ENCODE measurements around the gene CCDC138.

- no peak for TF ChIP-seq CTCF (IDR thresholded peaks at IDR 0.05)
- TF ChIP-seq POLR2AphosphoS5 (IDR thresholded peaks at IDR 0.05; ENCODE audit: low read depth, low read length): no peak
- TF ChIP-seq REST (IDR thresholded peaks at IDR 0.05; ENCODE audit: insufficient read depth in 1 of 2, low read depth in 2 of 2, low read length in 1 of 2): no peak
Observed at GRCh38 chr2:108854484-108854883, 67.9 kb downstream of the CCDC138 start.
